ENCODE data around the gene KLHL26. TPM values are rescaled to one million over a fixed set of nuclear protein-coding genes. Genes with fewer than 3 reads are reported as not detected.

The KLHL26 gene
- total RNA-seq, 2 experiments from 2014 or later, result 12.8 to 15.8 TPM

DNA sequence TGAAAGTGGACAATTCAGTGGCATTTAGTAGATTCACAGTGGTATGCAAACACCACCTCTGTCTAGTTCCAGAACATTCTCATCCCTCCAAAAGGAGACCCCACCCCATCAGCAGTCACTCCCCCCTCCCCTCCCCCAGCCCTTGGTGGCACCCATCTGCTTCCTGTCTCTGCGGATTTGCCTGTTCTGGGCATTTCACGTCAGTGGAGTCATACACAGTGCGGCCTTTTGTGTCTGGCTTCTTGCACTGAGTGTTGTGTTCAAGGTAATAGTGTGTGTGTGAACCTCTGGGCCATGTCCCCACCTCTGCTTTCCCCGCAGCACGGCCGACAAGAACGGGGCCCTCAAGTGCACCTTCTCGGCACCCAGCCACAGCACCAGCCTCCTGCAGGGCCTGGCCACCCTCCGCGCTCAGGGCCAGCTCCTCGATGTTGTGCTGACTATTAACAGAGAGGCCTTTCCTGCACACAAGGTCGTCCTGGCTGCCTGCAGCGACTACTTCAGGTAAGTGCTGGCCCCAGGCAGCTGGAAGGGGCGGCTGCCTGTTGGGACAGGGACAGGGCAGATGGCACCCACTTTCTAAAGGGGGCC is 27.2 kb downstream of the KLHL26 start:
- no peaks in the 10 kb centered on the region for H3K9me3 Mint-ChIP-seq (ENCODE audit: low read depth)
- no peak overlapping the region for H3K4me3 Mint-ChIP-seq
- peaks cover 5% of the 10 kb centered on the region for H3K4me1 Mint-ChIP-seq
- ATAC-seq (no peak), DNase-seq (no peak)
- CTCF ChIA-PET, result no interaction called here
- H3K36me3 Mint-ChIP-seq, result no peaks in the 10 kb centered on the region
- H3K27ac Mint-ChIP-seq, result peak overlapping the region; percentile 38
- H3K27me3 Mint-ChIP-seq, result no peaks in the 10 kb centered on the region

DNA sequence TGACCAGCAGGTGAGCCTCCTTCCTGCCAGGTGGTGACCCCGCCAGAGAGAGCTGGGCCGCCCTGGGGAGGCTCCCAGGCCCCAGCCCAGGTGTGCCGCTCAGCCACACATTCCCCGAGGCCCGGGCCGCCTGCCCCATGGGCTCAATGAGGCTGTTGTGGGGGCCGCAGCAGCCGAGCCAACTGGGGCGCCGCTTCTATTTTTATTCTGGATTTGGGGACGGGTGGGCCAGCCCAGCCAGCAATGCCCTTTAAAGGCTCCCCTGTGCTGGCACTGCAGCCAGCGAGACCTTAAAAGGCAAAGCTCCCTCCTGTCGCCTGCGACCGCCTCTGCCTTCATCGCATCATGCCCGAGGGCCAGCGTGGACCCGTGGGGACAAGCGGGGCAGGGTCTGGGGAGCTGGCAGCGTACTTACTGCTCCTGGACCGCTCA is 29.0 kb downstream of the KLHL26 start:
- ATAC-seq, result no peak
- CTCF ChIA-PET, result interaction anchor here (1.0 to 1.1 kb wide), 2 partner anchors 76 to 196 kb away, joined by 3 to 5 read pairs; no protein-coding TSS in a partner anchor
- Mint-ChIP-seq H3K4me3 (no peak overlapping the region), H3K9me3 (ENCODE audit: low read depth) (no peaks in the 10 kb centered on the region), H3K27ac (no peak overlapping the region), H3K36me3 (no peaks in the 10 kb centered on the region), H3K4me1 (peaks cover 5% of the 10 kb centered on the region), H3K27me3 (no peaks in the 10 kb centered on the region)
- no peak for DNase-seq

GRCh38 chr19:18666317-18666716 is 29.5 kb downstream of the KLHL26 start:
- CTCF ChIA-PET, result interaction anchor here (1.0 to 1.1 kb wide), 2 partner anchors 77 to 197 kb away, joined by 3 to 5 read pairs; no protein-coding TSS in a partner anchor
- Mint-ChIP-seq H3K27ac (no peak overlapping the region), H3K9me3 (ENCODE audit: low read depth) (no peaks in the 10 kb centered on the region), H3K27me3 (no peaks in the 10 kb centered on the region), H3K4me3 (no peak overlapping the region), H3K36me3 (no peaks in the 10 kb centered on the region), H3K4me1 (peaks cover 4% of the 10 kb centered on the region)
- DNase-seq (no peak), ATAC-seq (no peak)

GRCh38 chr19:18666784-18667183 is 30.0 kb downstream of the KLHL26 start:
- no peaks in the 10 kb centered on the region for H3K9me3 Mint-ChIP-seq (ENCODE audit: low read depth)
- H3K4me3 Mint-ChIP-seq, result no peak overlapping the region
- no peak overlapping the region for H3K27ac Mint-ChIP-seq
- CTCF ChIA-PET, result no interaction called here
- DNase-seq, result no peak
- H3K36me3 Mint-ChIP-seq, result no peaks in the 10 kb centered on the region
- peaks cover 3% of the 10 kb centered on the region for H3K4me1 Mint-ChIP-seq
- ATAC-seq, result no peak
- no peaks in the 10 kb centered on the region for H3K27me3 Mint-ChIP-seq

DNA sequence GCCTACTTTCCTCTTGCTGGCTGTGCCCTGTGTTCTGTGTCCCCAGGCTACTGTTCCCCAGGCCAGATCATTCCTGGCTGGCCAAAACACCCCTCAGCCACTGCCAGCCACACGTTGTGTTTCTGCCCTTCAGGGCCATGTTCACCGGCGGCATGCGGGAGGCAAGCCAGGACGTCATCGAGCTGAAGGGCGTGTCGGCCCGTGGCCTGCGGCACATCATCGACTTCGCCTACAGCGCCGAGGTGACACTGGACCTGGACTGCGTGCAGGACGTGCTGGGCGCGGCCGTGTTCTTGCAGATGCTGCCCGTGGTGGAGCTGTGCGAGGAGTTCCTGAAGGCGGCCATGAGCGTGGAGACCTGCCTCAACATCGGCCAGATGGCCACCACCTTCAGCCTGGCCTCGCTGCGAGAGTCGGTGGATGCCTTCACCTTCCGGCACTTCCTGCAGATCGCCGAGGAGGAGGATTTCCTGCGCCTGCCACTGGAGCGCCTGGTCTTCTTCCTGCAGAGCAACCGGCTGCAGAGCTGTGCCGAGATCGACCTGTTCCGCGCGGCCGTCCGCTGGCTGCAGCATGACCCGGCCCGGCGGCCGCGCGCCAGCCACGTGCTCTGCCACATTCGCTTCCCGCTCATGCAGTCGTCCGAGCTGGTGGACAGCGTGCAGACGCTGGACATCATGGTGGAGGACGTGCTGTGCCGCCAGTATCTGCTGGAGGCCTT is 30.9 kb downstream of the KLHL26 start:
- ATAC-seq, result no peak
- H3K4me1 Mint-ChIP-seq, result peaks cover 3% of the 10 kb centered on the region
- CTCF ChIA-PET, result no interaction called here

GRCh38 chr19:18668252-18668631 is 31.4 kb downstream of the KLHL26 start:
- Mint-ChIP-seq H3K9me3 (ENCODE audit: low read depth) (no peaks in the 10 kb centered on the region), H3K27ac (no peak overlapping the region), H3K4me1 (peaks cover 3% of the 10 kb centered on the region), H3K36me3 (no peaks in the 10 kb centered on the region), H3K4me3 (no peak overlapping the region), H3K27me3 (no peaks in the 10 kb centered on the region)
- CTCF ChIA-PET, result no interaction called here
- ATAC-seq, result no peak
- no peak for DNase-seq

More for the DNA sequence above, 30.9 kb downstream of the KLHL26 start:
- Mint-ChIP-seq H3K27ac (no peak overlapping the region), H3K4me3 (no peak overlapping the region), H3K27me3 (no peaks in the 10 kb centered on the region), H3K9me3 (ENCODE audit: low read depth) (no peaks in the 10 kb centered on the region), H3K36me3 (no peaks in the 10 kb centered on the region)
- DNase-seq, result no peak

- H3K9me3 Mint-ChIP-seq (ENCODE audit: low read depth), result no peaks in the 10 kb centered on the region
- no peak overlapping the region for H3K27ac Mint-ChIP-seq
- no peaks in the 10 kb centered on the region for H3K27me3 Mint-ChIP-seq
- ATAC-seq, result no peak
- CTCF ChIA-PET, result no interaction called here
- H3K4me1 Mint-ChIP-seq, result peaks cover 3% of the 10 kb centered on the region
- H3K36me3 Mint-ChIP-seq, result no peaks in the 10 kb centered on the region
- H3K4me3 Mint-ChIP-seq, result no peak overlapping the region
- DNase-seq, result no peak
Observed at GRCh38 chr19:18668744-18669523, 32.1 kb downstream of the KLHL26 start.

DNA sequence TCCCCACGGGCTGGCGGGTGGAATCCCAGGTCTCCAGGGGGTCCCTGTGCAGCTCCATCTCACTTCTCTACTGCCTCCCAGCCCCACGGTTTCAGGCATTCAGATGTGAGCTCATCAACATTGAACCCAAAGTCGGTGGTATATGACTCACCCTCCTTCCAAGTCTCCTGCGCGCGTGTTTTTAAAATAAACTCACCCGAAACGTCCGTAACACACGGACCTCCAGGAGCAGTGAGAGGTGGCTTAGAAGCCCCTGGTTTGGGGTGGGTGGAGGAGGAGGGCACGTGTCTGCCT is 32.6 kb downstream of the KLHL26 start:
- no peaks in the 10 kb centered on the region for H3K27me3 Mint-ChIP-seq
- DNase-seq (no peak), ATAC-seq (no peak)
- H3K4me3 Mint-ChIP-seq, result no peak overlapping the region
- H3K27ac Mint-ChIP-seq, result no peak overlapping the region
- H3K9me3 Mint-ChIP-seq (ENCODE audit: low read depth), result no peaks in the 10 kb centered on the region
- H3K4me1 Mint-ChIP-seq, result no peaks in the 10 kb centered on the region
- no peaks in the 10 kb centered on the region for H3K36me3 Mint-ChIP-seq
- CTCF ChIA-PET, result no interaction called here

- DNase-seq (no peak), ATAC-seq (no peak)
- Mint-ChIP-seq H3K36me3 (no peaks in the 10 kb centered on the region), H3K9me3 (ENCODE audit: low read depth) (no peaks in the 10 kb centered on the region), H3K27me3 (no peaks in the 10 kb centered on the region), H3K4me3 (no peak overlapping the region), H3K27ac (no peak overlapping the region), H3K4me1 (no peaks in the 10 kb centered on the region)
- CTCF ChIA-PET, result no interaction called here
Observed at GRCh38 chr19:18669883-18670282, 33.1 kb downstream of the KLHL26 start.

DNA sequence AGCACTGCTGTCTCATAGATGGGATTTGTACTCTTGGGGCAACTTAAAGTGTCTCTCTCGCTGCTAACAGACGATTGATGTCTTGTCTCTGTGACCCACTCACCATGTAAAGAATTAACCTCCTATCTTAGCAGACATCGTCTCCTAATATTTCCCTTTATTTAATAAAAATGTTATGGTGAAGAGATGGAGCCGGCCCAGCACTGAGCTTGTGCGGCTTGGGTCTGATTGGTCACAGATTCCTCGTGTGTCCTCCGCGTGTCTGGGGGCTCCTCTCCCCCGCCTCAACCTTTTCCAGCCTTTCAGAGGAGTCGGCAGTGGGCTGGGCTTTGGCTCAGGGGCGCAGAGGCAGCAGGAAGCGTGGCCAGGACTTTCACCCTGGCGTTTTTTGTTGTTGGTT is 33.5 kb downstream of the KLHL26 start:
- Mint-ChIP-seq H3K27me3 (no peaks in the 10 kb centered on the region), H3K4me3 (no peak overlapping the region), H3K9me3 (ENCODE audit: low read depth) (no peaks in the 10 kb centered on the region), H3K4me1 (no peaks in the 10 kb centered on the region), H3K36me3 (no peaks in the 10 kb centered on the region), H3K27ac (no peak overlapping the region)
- no peak for ATAC-seq
- no peak for DNase-seq
- CTCF ChIA-PET, result no interaction called here

DNA sequence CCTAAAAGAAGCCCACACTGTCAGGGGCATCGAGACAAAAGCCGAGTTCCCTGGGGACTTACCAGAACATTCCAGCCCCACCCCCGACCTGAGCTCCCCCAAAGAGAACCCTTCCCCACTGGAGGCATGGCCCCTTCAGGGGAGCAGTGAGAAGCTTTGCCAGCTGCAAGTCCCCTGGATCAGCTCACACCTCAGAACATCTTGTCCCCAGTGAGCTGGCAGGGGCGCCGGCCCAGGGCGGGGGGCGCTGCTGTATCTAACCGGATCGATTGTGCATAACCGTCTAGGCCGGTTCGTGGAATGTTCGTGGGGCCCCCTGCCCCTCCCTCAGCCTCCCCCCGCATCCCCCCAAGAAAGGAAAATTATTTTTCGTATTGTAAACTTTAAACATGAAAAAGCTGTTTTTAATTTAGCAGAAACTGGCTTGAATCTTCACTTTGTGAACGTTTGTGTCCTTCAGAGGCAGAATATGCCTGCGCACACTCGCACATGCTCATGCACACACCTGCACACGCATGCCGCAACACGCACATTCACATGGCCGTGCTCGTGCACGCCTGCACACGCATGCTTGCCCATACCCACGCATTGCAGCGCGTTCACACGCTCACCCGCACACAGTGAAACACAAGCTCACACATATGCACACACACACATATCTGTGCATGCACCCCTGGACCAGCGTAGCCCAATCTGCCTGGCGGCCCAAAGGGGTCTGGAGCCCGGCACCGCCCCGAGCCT is 34.6 kb downstream of the KLHL26 start:
- H3K27me3 Mint-ChIP-seq, result no peaks in the 10 kb centered on the region
- CTCF ChIA-PET, result interaction anchor here (1.2 to 2.5 kb wide), 2 partner anchors 9 to 78 kb away, joined by 4 to 7 read pairs; no protein-coding TSS in a partner anchor
- H3K36me3 Mint-ChIP-seq, result no peaks in the 10 kb centered on the region
- DNase-seq, result no peak
- H3K4me3 Mint-ChIP-seq, result no peak overlapping the region
- H3K9me3 Mint-ChIP-seq (ENCODE audit: low read depth), result no peaks in the 10 kb centered on the region
- no peaks in the 10 kb centered on the region for H3K4me1 Mint-ChIP-seq
- no peak overlapping the region for H3K27ac Mint-ChIP-seq
- no peak for ATAC-seq

- CTCF ChIA-PET, result interaction anchor here (1.2 to 2.5 kb wide), 2 partner anchors 8 to 79 kb away, joined by 4 to 7 read pairs; no protein-coding TSS in a partner anchor
- Mint-ChIP-seq H3K27ac (no peak overlapping the region), H3K4me1 (no peaks in the 10 kb centered on the region)
Observed at GRCh38 chr19:18672044-18672451, 35.2 kb downstream of the KLHL26 start.

DNA sequence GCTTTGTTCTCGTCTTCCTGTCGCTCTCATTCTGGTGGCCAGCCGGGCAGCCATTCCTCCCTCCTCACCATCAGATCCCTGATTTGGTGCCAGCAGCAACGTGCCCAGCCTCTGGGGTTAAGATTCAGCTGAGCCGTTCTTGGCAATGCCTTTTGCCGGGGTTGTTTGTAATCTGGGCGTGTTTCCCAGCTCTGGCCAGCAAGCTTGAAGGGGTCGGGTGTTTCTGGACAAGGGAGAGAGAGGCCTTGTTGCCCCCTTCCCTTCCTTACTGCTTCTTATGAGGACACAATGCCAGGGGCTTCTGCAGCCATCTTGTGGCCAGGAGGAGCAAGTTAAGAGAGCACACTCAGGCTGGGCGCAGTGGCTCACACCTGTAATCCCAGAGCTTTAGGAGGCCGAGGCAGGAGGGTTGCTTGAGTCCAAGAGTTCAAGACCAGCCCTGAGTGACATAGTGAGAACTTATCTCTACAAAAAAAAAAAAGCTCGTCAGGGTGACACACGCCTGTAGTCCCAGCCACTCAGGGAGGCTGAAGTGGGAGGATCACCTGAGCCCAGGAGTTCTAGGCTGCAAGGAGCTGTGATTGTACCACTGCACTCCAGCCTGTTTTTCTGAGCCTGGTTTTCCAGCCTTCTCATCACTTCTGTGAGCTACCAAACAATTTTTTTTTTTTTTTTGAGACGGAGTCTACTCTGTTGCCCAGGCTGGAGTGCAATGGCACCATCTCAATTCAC is 35.9 kb downstream of the KLHL26 start:
- Mint-ChIP-seq H3K9me3 (ENCODE audit: low read depth) (no peaks in the 10 kb centered on the region), H3K4me1 (no peaks in the 10 kb centered on the region), H3K27ac (no peak overlapping the region), H3K36me3 (no peaks in the 10 kb centered on the region), H3K4me3 (no peak overlapping the region), H3K27me3 (no peaks in the 10 kb centered on the region)
- no peak for DNase-seq
- no peak for ATAC-seq
- CTCF ChIA-PET, result interaction anchor here (0.8 to 2.5 kb wide), 4 partner anchors 79 to 222 kb away, joined by 3 to 7 read pairs (median 4); no protein-coding TSS in a partner anchor

More at GRCh38 chr19:18672044-18672451, 35.2 kb downstream of the KLHL26 start:
- Mint-ChIP-seq H3K36me3 (no peaks in the 10 kb centered on the region), H3K27me3 (no peaks in the 10 kb centered on the region), H3K4me3 (no peak overlapping the region), H3K9me3 (ENCODE audit: low read depth) (no peaks in the 10 kb centered on the region)
- DNase-seq, result no peak
- ATAC-seq, result no peak
